HCT116 (cell line): Measurements from ENCODE around the gene PLP1. TPM values are rescaled to one million over a fixed set of nuclear protein-coding genes. Genes with fewer than 3 reads are reported as not detected.

Source experiments
- ATAC-seq: fragments of 200-7000 bp; cut with Tn5 transposase; 2 replicates; pipeline ENCODE4 v1.9.1; 2020; ENCODE audit warnings: mild to moderate bottlenecking, moderate library complexity
- BruUV-seq: library from RNA; stranded (reverse); fragments of 400-500 nt; replicated peaks from 2 replicates; lab custom pipeline; 2021; lab: Mats Ljungman, UMichigan
- CTCF ChIA-PET: fragments of 300-600 bp; sonication (Branson Sonifier 250); formaldehyde crosslinking; loops from one replicate; lab custom pipeline; 2021; ENCODE audit warnings: antibody characterized with exemption; lab: Charles Lee
- POLR2A ChIA-PET: fragments of 300-600, 350-600 bp; sonication (Branson Sonifier 250); formaldehyde crosslinking; loops from one replicate; lab custom pipeline; 2021; ENCODE audit warnings: antibody characterized with exemption; lab: Charles Lee
- RAD21 ChIA-PET, 2 experiments: fragments of 300-600 bp; sonication (Branson Sonifier 250); formaldehyde crosslinking; loops; one replicate each; lab custom pipeline; 2023; ENCODE audit warnings: low total read pairs in 2 of 2; ENCODE audit not compliant: uncharacterized antibody in 2 of 2, unreplicated experiment in 2 of 2, low non-redundant PET in 1 of 2; lab: Charles Lee
- DNase-seq: peaks from one replicate; pipeline ENCODE4 v3.0.0-alpha.2; 2010; ENCODE audit warnings: low read depth, low spot score
- H2AFZ ChIP-seq: fragments of 200-600 bp; shearing (Covaris generic), sonication (generic); 2 replicates; pipeline ENCODE4 v1.6.1; 2017; ENCODE audit warnings: low read depth, mixed run types, mixed read lengths, antibody characterized with exemption, low read length; ENCODE audit not compliant: poor library complexity, severe bottlenecking
- H3K27ac ChIP-seq: 2 replicates; pipeline ENCODE4 v1.5.1; 2012; ENCODE audit warnings: low read depth, low read length
- H3K27me3 ChIP-seq: fragments of 200-600 bp; sonication (generic); 2 replicates; pipeline ENCODE4 v1.6.1; 2016; ENCODE audit warnings: mixed run types, low read length, mixed read lengths; ENCODE audit not compliant: insufficient read depth
- H3K36me3 ChIP-seq, 2 experiments: fragments of 200-500 bp in 1 of 2; fragments of 200-600 bp in 1 of 2; sonication (Bioruptor generic) in 1 of 2; sonication (generic) in 1 of 2; 2 replicates each; pipeline versions ENCODE4 v1.5.1 to v1.6.1; 2014 to 2016; ENCODE audit warnings: low read length in 2 of 2, inconsistent platforms in 1 of 2, mixed read lengths in 1 of 2, mixed run types in 1 of 2; ENCODE audit not compliant: insufficient read depth in 2 of 2, control insufficient read depth in 1 of 2
- H3K4me1 ChIP-seq, 2 experiments: fragments of 200-600 bp in 1 of 2; sonication (generic) in 1 of 2; 2 replicates each; pipeline versions ENCODE4 v1.5.1 to v1.6.1; 2012 to 2017; ENCODE audit warnings: low read length in 2 of 2, inconsistent platforms in 1 of 2, mild to moderate bottlenecking in 1 of 2, mixed read lengths in 1 of 2, mixed run types in 1 of 2, moderate library complexity in 1 of 2; ENCODE audit not compliant: insufficient read depth in 2 of 2, control insufficient read depth in 1 of 2
- H3K4me2 ChIP-seq: fragments of 200-600 bp; sonication (generic); 2 replicates; pipeline ENCODE4 v1.6.1; 2017; ENCODE audit warnings: mixed run types, low read length, mixed read lengths
- H3K4me3 ChIP-seq, 2 experiments: fragments of 200-600 bp in 1 of 2; sonication (generic) in 1 of 2; replicated peaks in 1 of 2; 2 replicates each; pipeline ENCODE4 v1.5.1; 2011 to 2016; ENCODE audit warnings: low read length in 2 of 2, control low read depth in 1 of 2, low read depth in 1 of 2, mild to moderate bottlenecking in 1 of 2, mixed read lengths in 1 of 2, mixed run types in 1 of 2
- H3K79me2 ChIP-seq: fragments of 200-600 bp; sonication (generic); 2 replicates; pipeline ENCODE4 v1.6.1; 2017; ENCODE audit warnings: mild to moderate bottlenecking, mixed run types, low read length, moderate library complexity, mixed read lengths; ENCODE audit not compliant: insufficient read depth
- H3K9ac ChIP-seq: fragments of 200-600 bp; sonication (generic); 2 replicates; pipeline ENCODE4 v1.6.1; 2016; ENCODE audit warnings: low read length, mixed read lengths
- H3K9me2 ChIP-seq: fragments of 200-600 bp; sonication (generic), shearing (Covaris generic); 2 replicates; pipeline ENCODE4 v1.6.1; 2017; ENCODE audit warnings: mixed run types, mild to moderate bottlenecking, moderate library complexity; ENCODE audit not compliant: insufficient read depth
- H3K9me3 ChIP-seq, 2 experiments: fragments of 200-500 bp in 1 of 2; fragments of 200-600 bp in 1 of 2; sonication (Bioruptor generic) in 1 of 2; sonication (generic) in 1 of 2; 2 replicates each; pipeline ENCODE4 v1.6.1; 2014 to 2017; ENCODE audit warnings: low read length in 2 of 2, mixed read lengths in 2 of 2, inconsistent platforms in 1 of 2, low read depth in 1 of 2, mild to moderate bottlenecking in 1 of 2, mixed run types in 1 of 2, moderate library complexity in 1 of 2; ENCODE audit not compliant: control insufficient read depth in 1 of 2, insufficient read depth in 1 of 2
- H4K20me1 ChIP-seq: fragments of 200-600 bp; sonication (generic), shearing (Covaris generic); 2 replicates; pipeline ENCODE4 v1.6.1; 2017; ENCODE audit warnings: mixed run types, mild to moderate bottlenecking, moderate library complexity; ENCODE audit not compliant: insufficient read depth
- EGR1 ChIP-seq: IDR thresholded peaks from 2 replicates; pipeline ENCODE4 v1.6.1; 2012; ENCODE audit warnings: low read depth
- EZH2phosphoT487 ChIP-seq: fragments of 200-600 bp; IDR thresholded peaks from 2 replicates; pipeline ENCODE4 v1.6.1; 2018; ENCODE audit warnings: antibody characterized with exemption, borderline replicate concordance
- FOSL1 ChIP-seq: IDR thresholded peaks from 2 replicates; pipeline ENCODE4 v1.6.1; 2012; ENCODE audit warnings: low read depth
- POLR2A ChIP-seq: IDR thresholded peaks from 2 replicates; pipeline ENCODE4 v1.7.0; 2011; ENCODE audit warnings: borderline replicate concordance; ENCODE audit not compliant: insufficient read depth, insufficient read length; ENCODE audit errors: extremely low read depth
- RAD21 ChIP-seq: IDR thresholded peaks from 2 replicates; pipeline ENCODE4 v1.6.1; 2012; ENCODE audit warnings: low read depth, mild to moderate bottlenecking
- intact Hi-C: fragments of 100-400 bp; cut with micrococcal nuclease; formaldehyde crosslinking; loops from 2 replicates; pipeline ENCODE4 v1.10.0; 2022
- total RNA-seq: library from RNA; stranded (reverse); gene quantifications from one replicate; pipeline ENCODE4 v1.2.1, GENCODE V29; 2021; ENCODE audit not compliant: unreplicated experiment
- TF ChIP-seq, protein P1 (sequence below): IDR thresholded peaks from 2 replicates; pipeline ENCODE4 v1.6.1; 2011; ENCODE audit warnings: mild to moderate bottlenecking, low read length, moderate library complexity; ENCODE audit not compliant: insufficient replicate concordance; ENCODE audit errors: extremely low read depth
- TF ChIP-seq, protein P2 (sequence below), 3 experiments: fragments of 200-600 bp in 1 of 3; sonication (generic) in 1 of 3; IDR thresholded peaks in 2 of 3; conservative IDR thresholded peaks in 1 of 3; 2 replicates each; pipeline ENCODE4 v1.5.1; 2012 to 2017; ENCODE audit warnings: low read depth in 2 of 3, low read length in 2 of 3, antibody characterized with exemption in 1 of 3, borderline replicate concordance in 1 of 3, control low read depth in 1 of 3, mild to moderate bottlenecking in 1 of 3, mixed read lengths in 1 of 3, mixed run types in 1 of 3, moderate library complexity in 1 of 3; ENCODE audit not compliant: insufficient read depth in 1 of 3

PLP1 gene
- total RNA-seq, 1 experiment from 2014 or later: not detected

DNA sequence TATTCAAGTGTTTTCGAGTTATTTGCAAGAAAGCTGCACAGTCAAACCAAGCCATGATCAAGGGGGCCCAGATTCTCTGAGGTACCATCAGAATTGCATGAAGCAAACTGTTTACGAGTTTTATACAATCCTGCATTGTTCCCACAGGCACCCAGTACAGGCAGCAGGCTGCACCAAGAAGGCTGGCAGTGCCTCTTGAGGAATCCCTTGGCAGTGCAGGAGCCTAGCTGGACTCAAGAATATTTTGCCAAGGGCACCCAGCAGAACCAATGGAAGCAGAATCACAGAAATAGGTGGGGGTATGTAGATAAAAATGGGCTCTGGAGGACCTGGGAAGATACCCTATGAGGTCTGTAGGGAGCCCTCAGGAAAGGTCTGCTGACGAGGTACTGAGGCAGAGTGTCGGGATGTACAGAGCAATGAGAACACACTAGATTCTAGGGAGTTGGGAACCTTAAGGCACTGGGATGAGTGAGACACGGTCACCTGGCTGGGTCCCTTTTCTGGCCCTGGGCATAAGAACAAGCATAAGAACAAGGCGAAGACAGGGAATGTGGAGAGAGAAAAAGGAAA lies 2.5 kb upstream of the PLP1 start:
- intact Hi-C loops: loop anchor here (5.0 kb wide), 1 partner anchor 242 kb away; no protein-coding TSS in a partner anchor
- Histone ChIP-seq H3K36me3 (no peaks in the 10 kb centered on the region), H3K27ac (no peak overlapping the region), H3K4me3 (no peak overlapping the region), H3K27me3 (peaks cover 18% of the 10 kb centered on the region; the same call in 1 of the 2 replicates), H2AFZ (no peak overlapping the region), H3K4me2 (no peak overlapping the region), H3K79me2 (no peaks in the 10 kb centered on the region), H3K9me2 (no peaks in the 10 kb centered on the region), H3K9me3 (no peaks in the 10 kb centered on the region), H3K4me1 (no peaks in the 10 kb centered on the region), H4K20me1 (no peaks in the 10 kb centered on the region), H3K9ac (no peak overlapping the region)
- POLR2A ChIA-PET: interaction anchor here (0.6 kb wide), 1 partner anchor 241 kb away, joined by 3 read pairs; no protein-coding TSS in a partner anchor
- CTCF ChIA-PET: interaction anchor here (0.8 to 1.6 kb wide), 3 partner anchors 62 to 242 kb away, joined by 3 to 5 read pairs (median 5); no protein-coding TSS in a partner anchor
- TF ChIP-seq, protein P1, sequence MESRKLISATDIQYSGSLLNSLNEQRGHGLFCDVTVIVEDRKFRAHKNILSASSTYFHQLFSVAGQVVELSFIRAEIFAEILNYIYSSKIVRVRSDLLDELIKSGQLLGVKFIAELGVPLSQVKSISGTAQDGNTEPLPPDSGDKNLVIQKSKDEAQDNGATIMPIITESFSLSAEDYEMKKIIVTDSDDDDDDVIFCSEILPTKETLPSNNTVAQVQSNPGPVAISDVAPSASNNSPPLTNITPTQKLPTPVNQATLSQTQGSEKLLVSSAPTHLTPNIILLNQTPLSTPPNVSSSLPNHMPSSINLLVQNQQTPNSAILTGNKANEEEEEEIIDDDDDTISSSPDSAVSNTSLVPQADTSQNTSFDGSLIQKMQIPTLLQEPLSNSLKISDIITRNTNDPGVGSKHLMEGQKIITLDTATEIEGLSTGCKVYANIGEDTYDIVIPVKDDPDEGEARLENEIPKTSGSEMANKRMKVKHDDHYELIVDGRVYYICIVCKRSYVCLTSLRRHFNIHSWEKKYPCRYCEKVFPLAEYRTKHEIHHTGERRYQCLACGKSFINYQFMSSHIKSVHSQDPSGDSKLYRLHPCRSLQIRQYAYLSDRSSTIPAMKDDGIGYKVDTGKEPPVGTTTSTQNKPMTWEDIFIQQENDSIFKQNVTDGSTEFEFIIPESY: no peak
- TF ChIP-seq, protein P2, sequence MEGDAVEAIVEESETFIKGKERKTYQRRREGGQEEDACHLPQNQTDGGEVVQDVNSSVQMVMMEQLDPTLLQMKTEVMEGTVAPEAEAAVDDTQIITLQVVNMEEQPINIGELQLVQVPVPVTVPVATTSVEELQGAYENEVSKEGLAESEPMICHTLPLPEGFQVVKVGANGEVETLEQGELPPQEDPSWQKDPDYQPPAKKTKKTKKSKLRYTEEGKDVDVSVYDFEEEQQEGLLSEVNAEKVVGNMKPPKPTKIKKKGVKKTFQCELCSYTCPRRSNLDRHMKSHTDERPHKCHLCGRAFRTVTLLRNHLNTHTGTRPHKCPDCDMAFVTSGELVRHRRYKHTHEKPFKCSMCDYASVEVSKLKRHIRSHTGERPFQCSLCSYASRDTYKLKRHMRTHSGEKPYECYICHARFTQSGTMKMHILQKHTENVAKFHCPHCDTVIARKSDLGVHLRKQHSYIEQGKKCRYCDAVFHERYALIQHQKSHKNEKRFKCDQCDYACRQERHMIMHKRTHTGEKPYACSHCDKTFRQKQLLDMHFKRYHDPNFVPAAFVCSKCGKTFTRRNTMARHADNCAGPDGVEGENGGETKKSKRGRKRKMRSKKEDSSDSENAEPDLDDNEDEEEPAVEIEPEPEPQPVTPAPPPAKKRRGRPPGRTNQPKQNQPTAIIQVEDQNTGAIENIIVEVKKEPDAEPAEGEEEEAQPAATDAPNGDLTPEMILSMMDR (IDR thresholded peaks at IDR 0.05 in 2 of 3, conservative IDR thresholded peaks at IDR 0.05 in 1 of 3; ENCODE audit: borderline replicate concordance in 1 of 3, insufficient read depth in 1 of 3, low read depth in 2 of 3, low read length in 2 of 3): peak; percentile 42 to 52 (median 48); a peak in 4 of 6 replicates
- TF ChIP-seq RAD21: peak; percentile 59
- TF ChIP-seq EGR1: no peak
- TF ChIP-seq FOSL1: no peak
- TF ChIP-seq POLR2A: no peak
- TF ChIP-seq EZH2phosphoT487: no peak
- ATAC-seq (peak; percentile 86), DNase-seq (peak; percentile 8)
- no TSS peak for BruUV-seq
- RAD21 ChIA-PET: no interaction called here
